DND-41 (cell line): ENCODE results near the gene PPP1R3G.

Source experiments
- ATAC-seq: fragments of 200-7000 bp; cut with Tn5 transposase; 3 replicates; pipeline ENCODE4 v1.9.1; 2021; ENCODE audit warnings: low read depth; ENCODE audit not compliant: insufficient read depth
- DNase-seq: peaks from one replicate; pipeline ENCODE4 v3.0.0-alpha.2; 2020
- H2AFZ ChIP-seq: 2 replicates; pipeline ENCODE4 v1.6.0; 2012; ENCODE audit warnings: low read depth, low read length
- H3K27ac ChIP-seq: 2 replicates; pipeline ENCODE4 v1.5.1; 2012; ENCODE audit warnings: low read length, inconsistent platforms
- H3K27me3 ChIP-seq: fragments of 200-600 bp; sonication (generic); 2 replicates; pipeline ENCODE4 v1.6.0; 2012; ENCODE audit warnings: low read length, mild to moderate bottlenecking, inconsistent platforms; ENCODE audit not compliant: insufficient read depth, poor library complexity
- H3K36me3 ChIP-seq: 2 replicates; pipeline ENCODE4 v1.5.1; 2012; ENCODE audit warnings: low read length, inconsistent platforms; ENCODE audit not compliant: insufficient read depth
- H3K4me1 ChIP-seq: 2 replicates; pipeline ENCODE4 v1.5.1; 2012; ENCODE audit warnings: mild to moderate bottlenecking, low read length; ENCODE audit not compliant: insufficient read depth
- H3K4me2 ChIP-seq: 2 replicates; pipeline ENCODE4 v1.6.0; 2012; ENCODE audit warnings: mild to moderate bottlenecking, moderate library complexity, low read length, inconsistent platforms; ENCODE audit not compliant: insufficient read depth
- H3K4me3 ChIP-seq, 2 experiments: fragments of 200-600 bp in 1 of 2; shearing (Covaris generic) in 1 of 2; 2 replicates each; pipeline ENCODE4 v1.5.1; 2012 to 2016; ENCODE audit warnings: inconsistent platforms in 2 of 2, low read length in 2 of 2, mild to moderate bottlenecking in 2 of 2, low read depth in 1 of 2, moderate library complexity in 1 of 2
- H3K79me2 ChIP-seq: 2 replicates; pipeline ENCODE4 v1.6.0; 2012; ENCODE audit warnings: low read length, inconsistent platforms; ENCODE audit not compliant: insufficient read depth
- H3K9ac ChIP-seq: 2 replicates; pipeline ENCODE4 v1.6.0; 2012; ENCODE audit warnings: low read depth, mild to moderate bottlenecking, inconsistent platforms, low read length, moderate library complexity
- H3K9me3 ChIP-seq: 2 replicates; pipeline ENCODE4 v1.5.1; 2012; ENCODE audit warnings: low read length, moderate library complexity, mild to moderate bottlenecking, inconsistent platforms; ENCODE audit not compliant: insufficient read depth, severe bottlenecking
- H4K20me1 ChIP-seq: 2 replicates; pipeline ENCODE4 v1.6.0; 2012; ENCODE audit warnings: low read length; ENCODE audit not compliant: insufficient read depth
- EZH2 ChIP-seq: IDR thresholded peaks from 3 replicates; pipeline ENCODE4 v1.6.1; 2012; ENCODE audit warnings: borderline replicate concordance, low read depth, mild to moderate bottlenecking, moderate library complexity, low read length, inconsistent platforms; ENCODE audit not compliant: severe bottlenecking
- TF ChIP-seq, protein P1 (sequence below): IDR thresholded peaks from 2 replicates; pipeline ENCODE4 v1.5.1; 2012; ENCODE audit warnings: borderline replicate concordance, low read length, moderate library complexity, mild to moderate bottlenecking; ENCODE audit not compliant: poor library complexity, severe bottlenecking; ENCODE audit errors: extremely low read depth

PPP1R3G gene

DNA sequence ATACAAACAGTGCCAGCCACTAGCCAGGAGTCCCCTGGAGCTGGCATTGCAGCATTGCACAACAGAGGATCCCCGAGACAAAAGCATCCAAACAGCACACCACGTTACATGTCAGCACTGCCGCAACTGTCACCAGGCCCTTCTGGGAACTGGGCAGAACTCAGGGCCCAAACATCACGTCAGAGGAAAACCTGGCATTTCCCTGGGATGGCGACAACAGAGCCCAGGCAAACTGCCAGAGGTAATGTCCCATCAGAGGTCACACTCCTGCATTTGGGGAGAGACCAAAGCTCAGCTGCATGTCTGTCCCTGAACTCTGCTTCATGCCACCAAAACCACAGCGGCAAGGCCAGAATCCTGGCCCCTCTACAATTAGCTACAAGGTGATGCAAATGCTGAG is 36.3 kb downstream of the PPP1R3G start:
- no peaks in the 10 kb centered on the region for H3K27me3 ChIP-seq
- H3K9me3 ChIP-seq: no peaks in the 10 kb centered on the region
- no peaks in the 10 kb centered on the region for H3K79me2 ChIP-seq
- H3K27ac ChIP-seq: no peak overlapping the region
- H3K4me3 ChIP-seq: no peak overlapping the region
- H3K9ac ChIP-seq: no peak overlapping the region
- TF ChIP-seq, protein P1, sequence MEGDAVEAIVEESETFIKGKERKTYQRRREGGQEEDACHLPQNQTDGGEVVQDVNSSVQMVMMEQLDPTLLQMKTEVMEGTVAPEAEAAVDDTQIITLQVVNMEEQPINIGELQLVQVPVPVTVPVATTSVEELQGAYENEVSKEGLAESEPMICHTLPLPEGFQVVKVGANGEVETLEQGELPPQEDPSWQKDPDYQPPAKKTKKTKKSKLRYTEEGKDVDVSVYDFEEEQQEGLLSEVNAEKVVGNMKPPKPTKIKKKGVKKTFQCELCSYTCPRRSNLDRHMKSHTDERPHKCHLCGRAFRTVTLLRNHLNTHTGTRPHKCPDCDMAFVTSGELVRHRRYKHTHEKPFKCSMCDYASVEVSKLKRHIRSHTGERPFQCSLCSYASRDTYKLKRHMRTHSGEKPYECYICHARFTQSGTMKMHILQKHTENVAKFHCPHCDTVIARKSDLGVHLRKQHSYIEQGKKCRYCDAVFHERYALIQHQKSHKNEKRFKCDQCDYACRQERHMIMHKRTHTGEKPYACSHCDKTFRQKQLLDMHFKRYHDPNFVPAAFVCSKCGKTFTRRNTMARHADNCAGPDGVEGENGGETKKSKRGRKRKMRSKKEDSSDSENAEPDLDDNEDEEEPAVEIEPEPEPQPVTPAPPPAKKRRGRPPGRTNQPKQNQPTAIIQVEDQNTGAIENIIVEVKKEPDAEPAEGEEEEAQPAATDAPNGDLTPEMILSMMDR: no peak
- no peak for TF ChIP-seq EZH2
- H3K4me1 ChIP-seq: no peaks in the 10 kb centered on the region
- no peak for ATAC-seq
- no peak overlapping the region for H2AFZ ChIP-seq
- H3K4me2 ChIP-seq: no peak overlapping the region
- H4K20me1 ChIP-seq: peaks cover 28% of the 10 kb centered on the region
- DNase-seq: no peak
- no peaks in the 10 kb centered on the region for H3K36me3 ChIP-seq

- Histone ChIP-seq H2AFZ (no peak overlapping the region), H3K9me3 (no peaks in the 10 kb centered on the region), H3K36me3 (no peaks in the 10 kb centered on the region), H3K4me2 (no peak overlapping the region), H3K4me3 (no peak overlapping the region), H3K9ac (no peak overlapping the region), H3K4me1 (no peaks in the 10 kb centered on the region), H3K79me2 (no peaks in the 10 kb centered on the region), H3K27me3 (no peaks in the 10 kb centered on the region), H3K27ac (no peak overlapping the region), H4K20me1 (peaks cover 28% of the 10 kb centered on the region)
- DNase-seq: no peak
- no peak for ATAC-seq
- TF ChIP-seq, protein P1: no peak
- no peak for TF ChIP-seq EZH2
Observed at GRCh38 chr6:5121956-5122355, 36.8 kb downstream of the PPP1R3G start.

GRCh38 chr6:5122504-5123112 is 37.5 kb downstream of the PPP1R3G start:
- Histone ChIP-seq H3K4me1 (no peaks in the 10 kb centered on the region), H3K27me3 (no peaks in the 10 kb centered on the region), H3K36me3 (no peaks in the 10 kb centered on the region), H4K20me1 (peaks cover 28% of the 10 kb centered on the region), H3K4me2 (no peak overlapping the region), H2AFZ (no peak overlapping the region), H3K4me3 (no peak overlapping the region), H3K9me3 (no peaks in the 10 kb centered on the region), H3K9ac (no peak overlapping the region), H3K27ac (no peak overlapping the region), H3K79me2 (no peaks in the 10 kb centered on the region)
- no peak for DNase-seq
- TF ChIP-seq, protein P1: no peak
- TF ChIP-seq EZH2: no peak
- ATAC-seq: no peak
